Activated gamma-delta T cell treated with anti-CD3 and anti-CD28 coated beads, Interleukin-2, amount 50 U/mL, for 16 hours (primary cell): ENCODE measurements around the gene ITPKC.
"Not testable (repeated sequence)": the region's sequence is repeated elsewhere in the genome, so short reads cannot be mapped to it uniquely, and the experiment has no call there.

Experiments used
- DNase-seq: peaks from one replicate; pipeline ENCODE4 v3.0.0-alpha.2; 2020; ENCODE audit warnings: low read depth

The ITPKC gene

GRCh38 chr19:40766385-40766784 lies 49.5 kb downstream of the ITPKC start:
- DNase-seq: not testable (repeated sequence)

GRCh38 chr19:40768869-40769268 lies 52.0 kb downstream of the ITPKC start:
- no peak for DNase-seq

GRCh38 chr19:40771101-40771862 lies 54.4 kb downstream of the ITPKC start:
- not testable (repeated sequence) for DNase-seq

- no peak for DNase-seq
These were observed 58.2 kb downstream of the ITPKC start, which contains the start of gene MIA for GRCh38 chr19:40774916-40775631. TSS of gene MIA (plus strand) at chr19:40775521. CDS start at chr19:40775543, 22 bp downstream.

GRCh38 chr19:40775632-40776022 lies 58.7 kb downstream of the ITPKC start:
- no peak for DNase-seq

- no peak for DNase-seq
These were observed 59.5 kb downstream of the ITPKC start for GRCh38 chr19:40776364-40776763.

GRCh38 chr19:40776932-40777644 lies 60.2 kb downstream of the ITPKC start:
- peak; percentile 79 for DNase-seq

GRCh38 chr19:40777645-40777936 lies 60.7 kb downstream of the ITPKC start:
- DNase-seq: no peak

GRCh38 chr19:40777937-40778705 lies 61.2 kb downstream of the ITPKC start, which contains the start of gene RAB4B:
TSS of gene RAB4B (plus strand) at chr19:40778247. CDS start at chr19:40778376, 129 bp downstream.
- peak; percentile 100 for DNase-seq

- DNase-seq: no peak
These were observed 61.9 kb downstream of the ITPKC start for GRCh38 chr19:40778706-40779284.

- no peak for DNase-seq
These were observed 63.7 kb downstream of the ITPKC start for GRCh38 chr19:40780582-40780981.

- DNase-seq: no peak
These were observed 64.2 kb downstream of the ITPKC start for GRCh38 chr19:40781140-40781539.

GRCh38 chr19:40783711-40784110 lies 66.8 kb downstream of the ITPKC start:
- DNase-seq: no peak

- DNase-seq: not testable (repeated sequence)
These were observed 67.2 kb downstream of the ITPKC start for GRCh38 chr19:40784146-40784545.

- no peak for DNase-seq
These were observed 68.6 kb downstream of the ITPKC start for GRCh38 chr19:40785526-40785925.

- no peak for DNase-seq
These were observed 69.4 kb downstream of the ITPKC start for GRCh38 chr19:40786060-40787037.
